Loucy (cell line): ENCODE data around the gene NFIX.

Experiments used
- H2AFZ ChIP-seq: fragments of 200-600 bp; sonication (generic); 2 replicates; pipeline ENCODE4 v1.6.0; 2016; ENCODE audit warnings: antibody characterized with exemption, mild to moderate bottlenecking, low read length, moderate library complexity
- H3F3A ChIP-seq: fragments of 200-600 bp; 2 replicates; pipeline ENCODE4 v1.6.0; 2016; ENCODE audit warnings: antibody characterized with exemption, low read depth, mild to moderate bottlenecking
- H3K27me3 ChIP-seq: fragments of 200-600 bp; sonication (generic); 2 replicates; pipeline ENCODE4 v1.6.1; 2014; ENCODE audit warnings: low read length, mild to moderate bottlenecking; ENCODE audit not compliant: insufficient read depth, poor library complexity, severe bottlenecking
- H3K36me3 ChIP-seq: fragments of 200-600 bp; sonication (generic); 2 replicates; pipeline ENCODE4 v1.6.1; 2016; ENCODE audit warnings: low read length; ENCODE audit not compliant: insufficient read depth
- H3K4me1 ChIP-seq: fragments of 200-600 bp; sonication (generic); 2 replicates; pipeline ENCODE4 v1.5.1; 2014; ENCODE audit warnings: low read length, mild to moderate bottlenecking; ENCODE audit not compliant: insufficient read depth, poor library complexity, severe bottlenecking
- H3K4me2 ChIP-seq: fragments of 200-600 bp; sonication (generic); 2 replicates; pipeline ENCODE4 v1.6.0; 2014; ENCODE audit warnings: antibody characterized with exemption, low read length, low read depth, mild to moderate bottlenecking; ENCODE audit not compliant: poor library complexity, severe bottlenecking
- H3K4me3 ChIP-seq: fragments of 200-600 bp; sonication (generic); 2 replicates; pipeline ENCODE4 v1.5.1; 2014; ENCODE audit warnings: low read length, mild to moderate bottlenecking, mixed read lengths; ENCODE audit not compliant: poor library complexity, severe bottlenecking
- H3K79me2 ChIP-seq: fragments of 200-600 bp; sonication (generic); 2 replicates; pipeline ENCODE4 v1.6.1; 2014; ENCODE audit warnings: low read length; ENCODE audit not compliant: insufficient read depth
- H3K9ac ChIP-seq: fragments of 200-600 bp; sonication (generic); 2 replicates; pipeline ENCODE4 v1.6.0; 2014; ENCODE audit warnings: mild to moderate bottlenecking, low read depth, low read length, moderate library complexity; ENCODE audit not compliant: poor library complexity, severe bottlenecking
- H3K9me2 ChIP-seq: fragments of 200-600 bp; sonication (generic); replicated peaks from 2 replicates; pipeline ENCODE4 v1.6.1; 2016; ENCODE audit warnings: low read depth, low read length, mixed read lengths
- H3K9me3 ChIP-seq: fragments of 200-600 bp; sonication (generic); 2 replicates; pipeline ENCODE4 v1.6.1; 2014; ENCODE audit warnings: mild to moderate bottlenecking, antibody characterized with exemption, low read length, low read depth; ENCODE audit not compliant: insufficient read depth
- H4K20me1 ChIP-seq: fragments of 200-600 bp; sonication (generic); 2 replicates; pipeline ENCODE4 v1.6.0; 2014; ENCODE audit warnings: antibody characterized with exemption, low read length, mild to moderate bottlenecking; ENCODE audit not compliant: insufficient read depth, poor library complexity, severe bottlenecking
- CTCF ChIP-seq: fragments of 200-600 bp; sonication (generic); conservative IDR thresholded peaks from 2 replicates; pipeline ENCODE4 v1.5.1; 2014; ENCODE audit warnings: mild to moderate bottlenecking, antibody characterized with exemption, low read length
- EZH2phosphoT487 ChIP-seq: fragments of 200-600 bp; IDR thresholded peaks from 2 replicates; pipeline ENCODE4 v1.6.1; 2018; ENCODE audit warnings: antibody characterized with exemption, mild to moderate bottlenecking, moderate library complexity, borderline replicate concordance

Gene NFIX

GRCh38 chr19:13117176-13117771, 122.0 kb downstream of the NFIX start:
- Histone ChIP-seq H3K79me2 (peaks cover 67% of the 10 kb centered on the region), H2AFZ (peak overlapping the region; percentile 87), H3K4me2 (peak overlapping the region; percentile 95)

DNA sequence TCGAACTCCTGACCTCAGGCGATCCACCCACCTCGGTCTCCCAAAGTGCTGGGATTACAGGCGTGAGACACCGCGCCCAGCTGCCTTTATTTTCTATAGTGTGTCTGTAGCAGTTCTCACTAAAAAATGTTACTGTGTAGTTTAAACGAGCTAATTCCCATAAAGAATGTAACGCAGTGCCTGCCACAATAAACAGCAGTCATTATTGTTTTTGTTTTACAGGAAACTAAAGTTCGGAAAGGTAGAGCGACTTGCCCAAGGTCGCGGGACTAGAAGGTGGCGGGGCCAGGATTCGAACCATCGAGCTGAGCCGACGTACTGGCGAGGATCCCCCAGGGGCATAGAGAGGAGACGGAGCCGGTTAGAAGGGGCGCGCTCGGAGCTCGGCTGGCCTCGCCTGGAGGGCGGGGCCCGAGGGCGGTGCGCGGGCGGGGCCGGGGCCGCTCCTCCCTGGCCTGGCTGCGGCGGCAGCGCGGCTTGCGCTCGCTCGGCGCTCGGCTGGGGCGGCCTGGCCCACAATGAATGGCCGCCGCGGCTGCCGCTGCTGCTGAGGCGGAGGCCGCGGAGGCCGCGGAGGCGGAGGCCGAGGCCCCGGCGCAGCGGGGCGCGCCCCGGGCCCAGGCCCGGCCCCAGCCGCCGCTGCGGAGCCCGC, 122.6 kb downstream of the NFIX start, which contains the start of gene NACC1:
NACC1 (plus strand) TSS at position 493 of the 652 bp plus-strand sequence. CDS start 16,944 bp downstream, outside the sequence.
- Histone ChIP-seq H3K4me3 (peak within 1 kb of the TSS; percentile 99), H4K20me1 (peaks cover 50% of the 10 kb centered on the region), H3K27me3 (no peaks in the 10 kb centered on the region), H3K4me2 (peak within 1 kb of the TSS; percentile 100), H3K9ac (peak within 1 kb of the TSS; percentile 98), H2AFZ (peak within 1 kb of the TSS; percentile 87), H3F3A (no peaks in the 10 kb centered on the region), H3K36me3 (no peaks in the 10 kb centered on the region), H3K9me2 (no peaks in the 10 kb centered on the region), H3K4me1 (peaks cover 51% of the 10 kb centered on the region), H3K9me3 (no peaks in the 10 kb centered on the region), H3K79me2 (peaks cover 73% of the 10 kb centered on the region)
- TF ChIP-seq EZH2phosphoT487 (no peak), CTCF (no peak)

More at GRCh38 chr19:13117176-13117771, 122.0 kb downstream of the NFIX start:
- peak overlapping the region; percentile 92 for H3K4me3 ChIP-seq
- H3K4me1 ChIP-seq, result peaks cover 50% of the 10 kb centered on the region
- H3F3A ChIP-seq, result no peaks in the 10 kb centered on the region
- H3K9me3 ChIP-seq, result no peaks in the 10 kb centered on the region
- H3K27me3 ChIP-seq, result no peaks in the 10 kb centered on the region
- H3K36me3 ChIP-seq, result no peaks in the 10 kb centered on the region
- H3K9ac ChIP-seq, result peak overlapping the region; percentile 71
- H4K20me1 ChIP-seq, result peaks cover 44% of the 10 kb centered on the region
- no peaks in the 10 kb centered on the region for H3K9me2 ChIP-seq
- TF ChIP-seq CTCF, result no peak

GRCh38 chr19:13118424-13119193, 123.3 kb downstream of the NFIX start:
- H3K9me2 ChIP-seq, result no peaks in the 10 kb centered on the region
- H3F3A ChIP-seq, result no peaks in the 10 kb centered on the region
- no peaks in the 10 kb centered on the region for H3K36me3 ChIP-seq
- peak overlapping the region; percentile 99 for H3K4me3 ChIP-seq
- peaks cover 57% of the 10 kb centered on the region for H4K20me1 ChIP-seq
- H3K4me2 ChIP-seq, result peak overlapping the region; percentile 100
- no peaks in the 10 kb centered on the region for H3K27me3 ChIP-seq
- peaks cover 80% of the 10 kb centered on the region for H3K79me2 ChIP-seq
- no peak for TF ChIP-seq EZH2phosphoT487
- TF ChIP-seq CTCF, result no peak
- peaks cover 51% of the 10 kb centered on the region for H3K4me1 ChIP-seq
- no peak overlapping the region for H2AFZ ChIP-seq
- H3K9ac ChIP-seq, result peak overlapping the region; percentile 98
- H3K9me3 ChIP-seq, result no peaks in the 10 kb centered on the region
